Activated T-helper 9 cell treated with anti-CD3 and anti-CD28 coated beads, Interleukin-2, amount 50 U/mL, for 16 hours (primary cell): Measurements from ENCODE around the gene PAOX.
"Not testable (repeated sequence)": the region's sequence is repeated elsewhere in the genome, so short reads cannot be mapped to it uniquely, and the experiment has no call there.

Experiments used
- DNase-seq: peaks from one replicate; pipeline ENCODE4 v3.0.0-alpha.2; 2020; ENCODE audit warnings: low read depth

Gene PAOX

GRCh38 chr10:133405844-133406527 lies 26.9 kb downstream of the PAOX start:
- DNase-seq = no peak

GRCh38 chr10:133411523-133412380 lies 32.7 kb downstream of the PAOX start:
- DNase-seq = no peak

GRCh38 chr10:133412381-133412711 lies 33.3 kb downstream of the PAOX start:
- DNase-seq = no peak

- not testable (repeated sequence) for DNase-seq
These were observed 35.3 kb downstream of the PAOX start for GRCh38 chr10:133414401-133414800.

- DNase-seq = no peak
These were observed 36.7 kb downstream of the PAOX start for GRCh38 chr10:133415752-133416151.

- DNase-seq = no peak
These were observed 39.4 kb downstream of the PAOX start for GRCh38 chr10:133418289-133418993.

GRCh38 chr10:133419211-133419950 lies 40.3 kb downstream of the PAOX start:
- no peak for DNase-seq

GRCh38 chr10:133420028-133420427 lies 41.0 kb downstream of the PAOX start:
- DNase-seq = no peak

- no peak for DNase-seq
These were observed 41.5 kb downstream of the PAOX start for GRCh38 chr10:133420579-133420978.

- no peak for DNase-seq
These were observed 42.5 kb downstream of the PAOX start for GRCh38 chr10:133421336-133422222.

GRCh38 chr10:133422223-133422806 lies 43.3 kb downstream of the PAOX start:
- DNase-seq = no peak

- DNase-seq = no peak
These were observed 44.0 kb downstream of the PAOX start for GRCh38 chr10:133422807-133423771.

- DNase-seq = not testable (repeated sequence)
These were observed 45.0 kb downstream of the PAOX start for GRCh38 chr10:133424102-133424501.

- not testable (repeated sequence) for DNase-seq
These were observed 45.5 kb downstream of the PAOX start, which contains the start of gene SPRN for GRCh38 chr10:133424601-133425000. Gene SPRN (minus strand): TSS chr10:133424625. CDS start chr10:133423681, 944 bp downstream.

GRCh38 chr10:133429571-133429970 lies 50.5 kb downstream of the PAOX start:
- DNase-seq = not testable (repeated sequence)

GRCh38 chr10:133431888-133432613 lies 53.0 kb downstream of the PAOX start:
- not testable (repeated sequence) for DNase-seq

GRCh38 chr10:133432789-133433188 lies 53.7 kb downstream of the PAOX start:
- not testable (repeated sequence) for DNase-seq

- no peak for DNase-seq
These were observed 59.7 kb downstream of the PAOX start for GRCh38 chr10:133438711-133439273.
